HG02840 (cell line): ENCODE measurements around the gene DIO1.
A peak's percentile ranks its signal among the peaks of the same experiment; 100 is the strongest.
"Not testable (repeated sequence)": the region's sequence is repeated elsewhere in the genome, so short reads cannot be mapped to it uniquely, and the experiment has no call there.

Source experiments
- ATAC-seq: cut with Tn5 transposase; IDR thresholded peaks from one replicate; pipeline ENCODE4 v1.9.1; 2021; ENCODE audit warnings: mild to moderate bottlenecking, moderate library complexity, moderate number of reproducible peaks; ENCODE audit not compliant: unreplicated experiment, low FRiP score

The DIO1 gene

GRCh38 chr1:53893999-53894636, at the start of gene DIO1:
Gene DIO1 (plus strand): TSS chr1:53894187. CDS start chr1:53894211, 24 bp downstream.
- ATAC-seq: no peak

DNA sequence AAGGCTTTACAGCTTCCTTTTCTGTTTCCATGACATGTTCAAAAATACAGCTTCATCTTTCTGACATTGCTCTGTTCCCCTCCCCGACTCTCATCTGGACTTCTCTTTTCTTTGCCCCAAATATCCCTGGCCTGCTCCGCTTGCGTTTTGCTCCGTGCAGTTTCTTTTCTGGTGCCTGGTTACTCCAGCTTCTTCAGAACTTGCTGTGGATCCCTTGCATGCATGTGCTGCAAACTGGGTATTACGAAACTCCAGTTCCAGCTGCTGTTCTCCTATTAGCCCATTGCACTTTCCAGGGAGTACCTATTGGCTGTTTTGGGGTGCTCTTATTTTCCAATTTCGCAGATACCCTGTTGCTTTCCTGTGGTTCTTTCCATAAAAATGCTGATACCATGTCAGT, 46.0 kb upstream of the DIO1 start:
- no peak for ATAC-seq

- no peak for ATAC-seq
These were observed 43.8 kb upstream of the DIO1 start for GRCh38 chr1:53850082-53850673.

DNA sequence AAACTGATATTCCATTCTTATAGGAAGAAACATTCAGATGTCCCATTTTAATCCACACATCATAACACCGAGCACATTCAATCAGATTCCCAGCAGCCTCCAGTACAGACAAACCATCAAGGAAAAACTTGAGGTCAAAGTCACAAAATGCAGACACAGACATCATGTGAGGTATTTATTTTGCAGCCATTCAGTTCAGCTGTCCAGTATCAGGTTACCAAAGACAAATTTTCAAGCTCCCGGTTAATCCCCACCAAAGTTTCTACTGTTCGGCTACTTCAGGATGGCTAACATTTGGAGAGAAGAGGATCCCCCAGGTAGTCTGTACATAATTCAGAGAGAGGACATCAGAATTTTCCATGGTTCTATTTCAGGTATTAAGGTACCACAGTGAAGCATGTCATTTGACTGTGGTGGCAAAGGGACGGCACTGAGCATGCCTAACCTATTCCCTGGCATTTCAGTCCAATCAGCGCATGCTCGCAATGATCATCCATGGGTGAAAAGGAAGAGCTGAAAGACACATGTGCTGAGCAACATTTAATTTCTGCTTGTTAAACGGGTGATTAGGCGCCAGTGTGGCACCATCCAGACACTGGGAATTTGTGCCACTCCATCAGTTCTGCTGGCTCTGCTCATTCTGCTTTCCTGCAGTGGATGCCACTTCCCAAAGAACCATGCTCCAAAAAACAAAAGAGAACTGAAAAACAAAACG, 42.3 kb upstream of the DIO1 start:
- no peak for ATAC-seq

GRCh38 chr1:53860967-53861411, 33.0 kb upstream of the DIO1 start:
- ATAC-seq: no peak

GRCh38 chr1:53862507-53862906, 31.5 kb upstream of the DIO1 start:
- ATAC-seq: no peak

DNA sequence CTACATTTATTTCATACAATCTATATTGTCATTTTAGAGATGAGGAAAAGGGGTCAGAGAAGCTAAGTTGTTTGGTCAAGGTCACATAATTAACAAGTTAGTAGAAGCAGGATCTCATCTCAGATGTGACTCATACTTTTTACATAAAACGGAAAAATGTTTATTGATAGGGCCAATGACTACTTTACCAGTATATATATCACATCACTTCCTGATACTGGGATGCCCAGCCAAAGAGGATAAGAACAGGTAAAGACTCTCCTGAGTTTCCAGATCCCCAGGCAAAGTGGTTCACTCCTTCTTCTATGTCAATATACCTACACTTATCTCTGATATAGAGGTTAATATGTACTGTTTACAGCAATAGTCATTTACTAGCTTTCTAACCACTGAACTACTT, 25.4 kb upstream of the DIO1 start:
- ATAC-seq: no peak

GRCh38 chr1:53869454-53870117, 24.4 kb upstream of the DIO1 start:
- no peak for ATAC-seq

- no peak for ATAC-seq
These were observed 22.8 kb upstream of the DIO1 start for GRCh38 chr1:53871221-53871620.

DNA sequence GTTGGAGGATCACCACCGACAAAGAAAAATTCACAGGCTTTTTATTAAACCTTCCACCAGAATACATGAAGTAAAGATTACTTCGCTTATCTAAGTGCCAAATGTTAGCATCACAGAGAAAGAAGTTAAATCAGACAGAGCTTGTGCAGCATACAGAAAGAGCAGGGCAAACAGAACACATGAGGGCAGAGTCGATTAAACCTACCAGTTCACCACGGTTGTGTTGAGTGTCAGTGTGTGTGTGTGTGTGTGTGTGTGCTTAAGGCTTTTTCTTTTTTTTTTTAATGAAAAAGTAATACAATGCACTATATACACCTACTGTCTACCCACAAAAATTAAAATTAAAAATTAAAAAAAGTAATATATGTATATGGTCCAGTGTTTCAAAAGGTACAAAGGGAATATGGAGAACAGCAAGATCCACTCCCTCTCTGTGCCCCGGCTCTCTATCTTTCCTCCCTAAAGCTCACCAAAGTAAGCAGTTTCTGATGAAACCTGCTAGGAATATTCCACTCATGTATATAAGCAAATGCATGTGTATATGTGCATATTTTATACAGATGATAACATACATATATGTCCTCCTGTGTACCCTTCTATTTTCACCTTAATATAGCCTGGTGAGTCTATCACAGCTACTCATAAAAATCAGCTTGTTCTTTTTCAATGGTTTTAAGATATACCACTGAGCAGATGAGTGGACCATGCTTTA, 22.1 kb upstream of the DIO1 start:
- ATAC-seq: no peak

- not testable (repeated sequence) for ATAC-seq
These were observed 18.8 kb upstream of the DIO1 start for GRCh38 chr1:53875150-53875549.

GRCh38 chr1:53878492-53879105, 15.4 kb upstream of the DIO1 start:
- no peak for ATAC-seq

GRCh38 chr1:53881853-53882252, 12.1 kb upstream of the DIO1 start:
- ATAC-seq: not testable (repeated sequence)

DNA sequence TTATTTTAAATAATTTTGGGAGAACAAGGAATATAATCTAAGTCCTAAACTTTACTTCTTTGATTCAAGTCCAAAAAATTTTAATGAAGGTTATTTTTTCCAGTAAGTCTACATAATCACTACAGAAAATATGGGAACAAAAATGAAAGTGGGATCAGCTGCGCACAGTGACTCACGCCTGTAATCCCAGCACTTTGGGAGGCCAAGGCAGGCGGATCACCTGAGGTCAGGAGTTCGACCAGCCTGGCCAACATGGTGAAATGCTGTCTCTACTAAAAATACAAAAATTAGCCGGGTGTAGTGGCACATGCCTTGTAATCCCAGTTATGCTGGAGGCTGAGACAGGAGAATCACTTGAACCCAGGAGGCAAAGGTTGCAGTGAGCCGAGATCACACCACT, 10.4 kb upstream of the DIO1 start:
- ATAC-seq: not testable (repeated sequence)

- ATAC-seq: no peak
These were observed 5.3 kb upstream of the DIO1 start for GRCh38 chr1:53888681-53889080.

GRCh38 chr1:53889304-53890298, 4.4 kb upstream of the DIO1 start, which contains the start of gene YIPF1:
Gene YIPF1 (minus strand): TSS chr1:53889797. CDS start chr1:53888937, 860 bp downstream.
- ATAC-seq: peak; percentile 89

DNA sequence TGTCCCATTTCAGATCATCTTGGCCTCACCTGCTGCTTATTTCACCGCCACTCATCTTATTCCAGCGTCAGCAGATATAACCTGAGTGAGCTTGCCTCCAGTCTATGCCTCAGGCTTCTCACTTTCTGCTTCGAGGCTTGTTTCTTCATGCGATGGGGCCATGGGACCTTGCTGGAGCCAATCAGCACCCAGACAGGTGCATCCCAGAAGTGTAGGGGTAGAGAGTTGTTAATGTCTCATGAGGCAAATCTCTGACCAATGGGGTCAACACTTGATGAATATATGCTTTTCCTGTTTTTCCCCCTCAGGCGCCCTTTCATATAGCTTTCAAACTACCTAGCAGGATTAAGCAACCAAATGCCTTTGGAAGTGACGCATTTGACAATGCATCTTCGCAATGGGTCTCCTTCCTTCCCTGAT, 3.5 kb upstream of the DIO1 start:
- ATAC-seq: no peak

DNA sequence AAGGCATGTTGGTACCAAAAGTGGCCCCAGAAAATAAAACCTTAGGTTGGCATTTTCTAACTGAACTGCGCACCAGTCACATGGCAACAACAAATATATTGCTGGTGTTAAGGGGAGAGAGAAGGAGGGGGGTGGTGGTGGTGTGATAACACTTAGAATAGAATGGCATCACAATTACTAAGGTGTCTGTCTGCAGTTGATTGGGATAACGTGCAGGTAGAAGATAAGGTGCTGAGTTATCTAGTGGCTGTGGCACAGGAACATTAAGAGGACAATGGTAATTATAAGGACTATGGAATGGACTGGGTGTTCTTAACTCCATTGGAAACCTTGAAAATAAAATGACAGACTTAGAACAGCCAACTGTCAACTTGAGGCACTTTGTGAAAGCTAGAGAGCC, 3.0 kb upstream of the DIO1 start:
- ATAC-seq: no peak

DNA sequence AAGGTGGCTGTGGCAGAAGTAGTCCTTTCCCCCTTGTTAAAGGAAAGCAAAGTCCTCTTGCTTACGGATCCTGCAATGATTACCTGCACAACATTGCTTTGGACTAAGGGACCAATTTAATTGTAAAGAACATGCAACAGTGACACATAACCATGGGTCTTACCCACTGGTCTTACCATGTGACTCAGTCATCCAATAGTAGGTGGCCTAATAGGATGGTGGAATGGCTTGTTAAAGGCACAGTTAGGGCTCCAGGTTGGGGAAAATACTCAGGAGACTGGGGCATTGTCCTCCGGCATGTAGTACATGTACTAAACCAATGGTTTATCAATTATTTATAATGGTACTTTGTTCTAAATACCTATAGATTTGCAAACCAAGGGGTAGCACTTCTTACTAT, 2.3 kb upstream of the DIO1 start:
- ATAC-seq: no peak
